Lower leg skin (tissue), 4 donors: ENCODE results near the gene CYP26B1. TPM values are rescaled to one million over a fixed set of nuclear protein-coding genes. Genes with fewer than 3 reads are reported as not detected.
A peak's percentile ranks its signal among the peaks of the same experiment; 100 is the strongest.

Experiments
- DNase-seq, 2 donors: peaks; one replicate each; pipeline ENCODE4 v3.0.0-alpha.2; 2019; ENCODE audit warnings: low spot score in 2 of 2
- H3K4me3 ChIP-seq: fragments of 200-600 bp; sonication (generic); 2 replicates; pipeline ENCODE4 v1.5.1; 2017; ENCODE audit warnings: mild to moderate bottlenecking, low read depth; ENCODE audit not compliant: poor library complexity, severe bottlenecking
- CTCF ChIP-seq, 3 donors: fragments of 450-650 bp; IDR thresholded peaks; one replicate each; pipeline ENCODE4 v1.5.1; 2016; ENCODE audit warnings: antibody characterized with exemption in 3 of 3, mild to moderate bottlenecking in 3 of 3, moderate library complexity in 2 of 3
- POLR2A ChIP-seq, 2 donors: fragments of 450-650 bp; IDR thresholded peaks; one replicate each; pipeline ENCODE4 v1.6.1; 2016 to 2017; ENCODE audit warnings: antibody characterized with exemption in 2 of 2, mild to moderate bottlenecking in 1 of 2, moderate library complexity in 1 of 2
- WGBS, 2 donors: methylation state at CpG; one replicate each; pipeline ENCODE4 v1.1.5; 2018; 5-methylcytosine and 5-hydroxymethylcytosine counted together
- intact Hi-C: fragments of 100-400 bp; cut with DNase I; formaldehyde crosslinking; loops from one replicate; pipeline ENCODE4 v1.15.0; 2023; ENCODE audit warnings: low total_unique reads
- total RNA-seq, 4 donors: library from RNA; depleted of rRNA; stranded (reverse); fragments of >200 nt; gene quantifications; one replicate each; pipeline ENCODE4 v1.1.0, GENCODE V29; 2016

The CYP26B1 gene
- total RNA-seq, 4 donors from 2014 or later: 51.6 to 93.0 (median 73.6) TPM

DNA sequence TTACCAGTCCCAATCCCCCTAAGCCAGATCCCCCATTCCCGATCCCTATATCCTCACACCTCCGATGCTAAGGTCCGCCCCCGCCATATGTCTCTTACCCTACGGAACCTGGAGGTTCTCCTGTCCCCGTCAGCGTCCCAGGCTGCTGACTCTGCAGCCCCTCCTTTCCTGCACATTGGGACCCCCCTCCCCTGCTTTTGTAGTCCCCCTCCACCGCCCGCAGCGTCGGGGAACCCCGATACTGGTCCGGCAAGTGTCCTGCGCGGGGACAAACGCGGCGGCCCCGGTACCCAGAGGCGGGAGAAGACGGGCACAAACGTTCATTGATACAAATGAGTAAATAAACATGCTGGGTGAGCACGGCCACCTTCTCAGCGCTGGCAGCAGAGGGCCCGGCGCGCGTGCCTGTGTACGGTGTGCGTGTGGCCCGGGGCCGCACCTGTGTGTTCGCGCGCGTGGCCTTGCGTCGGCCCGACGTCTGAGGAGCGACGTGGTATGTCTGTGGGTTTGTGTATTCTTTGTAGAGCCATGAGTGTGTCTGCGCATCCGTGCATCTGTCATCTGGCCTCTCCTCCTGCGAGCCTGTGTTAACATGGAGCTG lies 2.0 kb upstream of the CYP26B1 start:
- peak overlapping the region; percentile 5 for H3K4me3 ChIP-seq
- DNase-seq: peak in 1 of 2 donors; percentile 90
- WGBS, 2 donors: 1% methylated on average over 36 to 45 of the region's 45 CpGs
- no peak for TF ChIP-seq POLR2A (IDR thresholded peaks at IDR 0.05)
- TF ChIP-seq CTCF (IDR thresholded peaks at IDR 0.05): no peak
- intact Hi-C loops: loop anchor here (5.0 to 10.0 kb wide), 3 partner anchors 227 to 602 kb away; no protein-coding TSS in a partner anchor

- 0 to 1% methylated on average over 44 to 51 of the region's 65 CpGs for WGBS, 2 donors
- DNase-seq: peak in 1 of 2 donors; percentile 88
- intact Hi-C loops: no loop called here
- no peak for TF ChIP-seq CTCF (IDR thresholded peaks at IDR 0.05)
- TF ChIP-seq POLR2A (IDR thresholded peaks at IDR 0.05): no peak
- peak overlapping the region; percentile 14 for H3K4me3 ChIP-seq
Observed at GRCh38 chr2:72148837-72149555, 1.3 kb upstream of the CYP26B1 start.

GRCh38 chr2:72148003-72148836 lies 558 bp upstream of the CYP26B1 start:
- H3K4me3 ChIP-seq: peak overlapping the region; percentile 14
- intact Hi-C loops: no loop called here
- peak in 1 of 2 donors; percentile 79 for DNase-seq
- WGBS, 2 donors: 1% methylated on average over 61 to 65 of the region's 68 CpGs
- TF ChIP-seq CTCF (IDR thresholded peaks at IDR 0.05): no peak
- no peak for TF ChIP-seq POLR2A (IDR thresholded peaks at IDR 0.05)

DNA sequence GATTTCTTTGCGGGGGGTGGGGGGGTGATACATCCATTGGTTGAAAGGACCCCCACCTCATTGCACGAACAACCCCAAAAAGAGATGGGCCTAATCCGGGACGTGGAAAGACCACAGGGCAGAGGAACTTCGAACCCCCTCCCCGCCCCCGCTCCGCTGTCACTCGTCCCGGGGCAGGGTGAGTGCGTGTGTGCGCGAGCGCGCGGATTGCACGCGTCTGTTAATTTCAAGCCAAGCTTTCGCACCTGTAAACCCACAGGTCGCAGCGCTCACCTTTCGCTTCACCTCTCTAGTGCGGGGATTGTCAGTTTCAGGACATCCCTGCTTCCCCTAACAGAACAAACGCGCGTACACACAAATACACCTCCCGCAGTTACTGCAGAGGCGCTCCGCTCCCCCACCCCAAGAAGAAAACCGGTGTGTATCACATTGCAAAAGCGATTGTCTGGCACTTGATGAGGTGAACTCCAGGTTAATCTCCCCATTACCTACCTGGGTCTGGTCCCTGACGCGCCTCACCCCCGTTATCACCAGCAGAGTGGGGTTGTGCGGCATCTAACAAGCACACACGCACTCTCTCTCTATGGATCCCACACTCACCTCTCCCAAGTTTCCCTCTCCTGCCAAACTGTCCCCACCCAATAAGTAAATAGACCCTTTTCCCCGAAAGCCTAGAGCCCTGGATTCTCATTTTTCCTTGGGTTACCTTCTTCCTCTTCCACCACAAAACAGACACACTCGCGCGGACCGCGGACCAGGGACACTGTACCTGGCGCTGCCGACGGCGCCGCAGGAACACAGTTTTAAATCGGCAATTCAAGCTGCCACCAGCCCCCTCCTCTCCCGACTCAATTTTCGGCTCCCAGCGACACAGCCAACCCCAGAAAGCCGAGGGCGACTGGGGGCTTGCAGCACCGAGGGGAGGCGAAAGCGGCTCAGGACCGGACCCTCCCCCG lies 1.0 kb downstream of the CYP26B1 start:
- DNase-seq: peak in 1 of 2 donors; percentile 89
- TF ChIP-seq CTCF (IDR thresholded peaks at IDR 0.05) (no peak), POLR2A (IDR thresholded peaks at IDR 0.05) (no peak)
- peak overlapping the region; percentile 26 for H3K4me3 ChIP-seq
- intact Hi-C loops: no loop called here
- WGBS, 2 donors: 3 to 6% methylated on average over 51 to 58 of the region's 58 CpGs
